ENCODE measurements around the gene PDE11A.

- no peak for TF ChIP-seq POLR2A (IDR thresholded peaks at IDR 0.05)
- no peak for TF ChIP-seq POLR2AphosphoS5 (IDR thresholded peaks at IDR 0.05)
Observed at GRCh38 chr2:177633111-177633510, 439.5 kb downstream of the PDE11A start.
